Measurements from ENCODE around the gene DLG1. TPM values are rescaled to one million over a fixed set of nuclear protein-coding genes. Genes with fewer than 3 reads are reported as not detected.

Gene DLG1
- total RNA-seq, 2 donors from 2014 or later, result 59.0 to 98.2 TPM

GRCh38 chr3:197010556-197011351, 287.7 kb downstream of the DLG1 start:
- Histone ChIP-seq H3K9me3 (no peaks in the 10 kb centered on the region), H3K27me3 (replicated peaks; ENCODE audit: insufficient read depth) (no peaks in the 10 kb centered on the region), H3K27ac (no peak overlapping the region), H3K4me1 (replicated peaks) (no peaks in the 10 kb centered on the region), H3K4me3 (no peak overlapping the region), H3K36me3 (no peaks in the 10 kb centered on the region)
- no peak for DNase-seq (ENCODE audit: low spot score)
- no peak for TF ChIP-seq POLR2A (IDR thresholded peaks at IDR 0.05)
- TF ChIP-seq POLR2AphosphoS5 (IDR thresholded peaks at IDR 0.05), result no peak
- TF ChIP-seq CTCF (IDR thresholded peaks at IDR 0.05), result no peak
- intact Hi-C loops (cut with DNase I), result no loop called here
- 67% methylated on average over 27 of the region's 30 CpGs for WGBS

GRCh38 chr3:197009532-197010019, 288.8 kb downstream of the DLG1 start:
- Histone ChIP-seq H3K9me3 (no peaks in the 10 kb centered on the region), H3K4me1 (replicated peaks) (no peaks in the 10 kb centered on the region), H3K27me3 (replicated peaks; ENCODE audit: insufficient read depth) (no peaks in the 10 kb centered on the region), H3K27ac (no peak overlapping the region), H3K36me3 (no peaks in the 10 kb centered on the region), H3K4me3 (no peak overlapping the region)
- WGBS, result 89% methylated on average over 20 of the region's 20 CpGs
- TF ChIP-seq POLR2AphosphoS5 (IDR thresholded peaks at IDR 0.05) (no peak), POLR2A (IDR thresholded peaks at IDR 0.05) (no peak), CTCF (IDR thresholded peaks at IDR 0.05) (no peak)
- no peak for DNase-seq (ENCODE audit: low spot score)
- intact Hi-C loops (cut with DNase I), result no loop called here

- H3K9me3 ChIP-seq, result no peaks in the 10 kb centered on the region
- intact Hi-C loops (cut with DNase I), result no loop called here
Measured at GRCh38 chr3:197008436-197009209, 289.8 kb downstream of the DLG1 start.

GRCh38 chr3:197007953-197008352, 290.5 kb downstream of the DLG1 start:
- Histone ChIP-seq H3K27me3 (replicated peaks; ENCODE audit: insufficient read depth) (no peaks in the 10 kb centered on the region), H3K4me3 (no peak overlapping the region), H3K36me3 (no peaks in the 10 kb centered on the region), H3K9me3 (no peaks in the 10 kb centered on the region), H3K4me1 (replicated peaks) (peaks cover 4% of the 10 kb centered on the region), H3K27ac (no peak overlapping the region)
- intact Hi-C loops (cut with DNase I), result no loop called here
- WGBS, result 82% methylated on average over 8 of the region's 8 CpGs
- no peak for TF ChIP-seq POLR2A (IDR thresholded peaks at IDR 0.05)
- no peak for TF ChIP-seq CTCF (IDR thresholded peaks at IDR 0.05)
- TF ChIP-seq POLR2AphosphoS5 (IDR thresholded peaks at IDR 0.05), result no peak
- DNase-seq (ENCODE audit: low spot score), result no peak

More at GRCh38 chr3:197008436-197009209, 289.8 kb downstream of the DLG1 start:
- TF ChIP-seq POLR2AphosphoS5 (IDR thresholded peaks at IDR 0.05) (no peak), POLR2A (IDR thresholded peaks at IDR 0.05) (no peak), CTCF (IDR thresholded peaks at IDR 0.05) (no peak)
- WGBS, result 91% methylated on average over 26 of the region's 27 CpGs
- Histone ChIP-seq H3K36me3 (no peaks in the 10 kb centered on the region), H3K4me3 (no peak overlapping the region), H3K27ac (no peak overlapping the region), H3K4me1 (replicated peaks) (peaks cover 4% of the 10 kb centered on the region), H3K27me3 (replicated peaks; ENCODE audit: insufficient read depth) (no peaks in the 10 kb centered on the region)
- DNase-seq (ENCODE audit: low spot score), result no peak
